MV-4-11 (cell line): ENCODE measurements around the gene CUX1.
"Not testable (repeated sequence)": the region's sequence is repeated elsewhere in the genome, so short reads cannot be mapped to it uniquely, and the experiment has no call there.

Experiments used
- DNase-seq: peaks from one replicate; lab custom pipeline; 2025; lab: John Stamatoyannopoulos, UW

Gene CUX1

GRCh38 chr7:101803203-101804087, 14.0 kb upstream of the CUX1 start:
- no peak for DNase-seq

GRCh38 chr7:101804088-101804963, 13.1 kb upstream of the CUX1 start:
- DNase-seq: no peak

- DNase-seq: no peak
These were observed 12.5 kb upstream of the CUX1 start for GRCh38 chr7:101804967-101805366.

- no peak for DNase-seq
These were observed 4.8 kb upstream of the CUX1 start for GRCh38 chr7:101812595-101812994.

- DNase-seq: no peak
These were observed 3.9 kb upstream of the CUX1 start for GRCh38 chr7:101813402-101814019.

GRCh38 chr7:101814081-101814990, 3.1 kb upstream of the CUX1 start:
- DNase-seq: peak; percentile 65

- peak; percentile 33 for DNase-seq
These were observed 2.2 kb upstream of the CUX1 start for GRCh38 chr7:101814991-101815825.

GRCh38 chr7:101815826-101816594, 1.4 kb upstream of the CUX1 start:
- peak; percentile 61 for DNase-seq

- DNase-seq: no peak
These were observed 593 bp upstream of the CUX1 start for GRCh38 chr7:101816595-101817470.

GRCh38 chr7:101818287-101819071, 1.1 kb downstream of the CUX1 start:
- DNase-seq: no peak

- no peak for DNase-seq
These were observed 1.8 kb downstream of the CUX1 start for GRCh38 chr7:101819183-101819582.

GRCh38 chr7:101819913-101820522, 2.6 kb downstream of the CUX1 start:
- no peak for DNase-seq

- no peak for DNase-seq
These were observed 3.3 kb downstream of the CUX1 start for GRCh38 chr7:101820703-101821102.

- not testable (repeated sequence) for DNase-seq
These were observed 5.2 kb downstream of the CUX1 start for GRCh38 chr7:101822632-101823031.

GRCh38 chr7:101823096-101823495, 5.7 kb downstream of the CUX1 start:
- no peak for DNase-seq

- no peak for DNase-seq
These were observed 6.2 kb downstream of the CUX1 start for GRCh38 chr7:101823596-101823995.

GRCh38 chr7:101824440-101824839, 7.0 kb downstream of the CUX1 start:
- DNase-seq: no peak
